ENCODE data around the gene ZNF878.
A peak's percentile ranks its signal among the peaks of the same experiment; 100 is the strongest.

ZNF878 gene

DNA sequence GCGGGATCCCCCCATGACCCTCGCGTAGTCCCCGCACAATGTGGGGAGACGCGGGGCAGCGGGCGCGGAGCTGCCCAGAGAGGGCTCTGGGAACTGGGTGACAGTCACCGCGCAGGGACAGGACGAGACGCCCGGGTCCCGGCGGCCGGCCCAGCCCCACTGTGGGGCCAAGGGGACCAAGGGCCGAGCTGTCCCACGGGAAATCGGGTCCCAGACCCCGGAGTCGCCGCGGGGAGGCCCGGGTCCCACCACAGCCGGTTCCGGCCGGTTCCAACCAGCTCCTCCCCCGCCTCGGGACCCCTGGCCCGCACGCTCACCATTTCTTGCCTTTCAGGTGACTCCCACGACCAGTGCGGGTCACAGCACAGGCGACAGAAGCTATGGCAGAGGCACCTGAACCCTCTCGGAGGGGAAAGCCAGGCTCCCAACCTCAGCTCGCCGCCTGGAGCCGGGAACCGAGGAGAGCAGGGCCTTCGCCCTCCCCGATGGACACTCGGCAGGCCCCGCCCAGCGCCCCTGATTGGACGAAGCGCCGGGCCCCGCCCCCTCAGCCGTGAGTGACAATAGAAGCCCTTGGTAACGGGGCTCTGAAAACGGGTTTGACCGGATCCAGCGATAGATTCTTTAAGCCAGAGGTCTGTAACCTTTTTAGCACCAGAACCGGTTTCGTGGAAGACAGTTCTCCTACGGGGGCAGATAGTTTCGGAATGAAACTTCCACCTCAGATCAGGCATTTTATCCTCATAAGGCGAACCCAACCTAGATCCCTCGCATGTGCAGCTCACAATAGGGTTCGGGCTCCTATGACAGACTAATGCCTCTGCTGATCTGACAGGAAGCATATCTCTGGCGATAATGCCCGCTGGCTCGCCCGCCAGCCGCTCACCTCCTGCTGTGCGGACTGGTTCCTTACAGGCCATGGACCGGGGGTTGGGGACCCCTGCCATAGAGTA is 17.3 kb downstream of the ZNF878 start, which contains the start of gene ZNF433:
Gene ZNF433, minus strand, starts transcription at position 460 of the 953 bp plus-strand sequence. Its CDS starts 140 bp downstream, at position 320.
- DNase-seq (ENCODE audit: low read depth, low spot score): peak; percentile 64

DNA sequence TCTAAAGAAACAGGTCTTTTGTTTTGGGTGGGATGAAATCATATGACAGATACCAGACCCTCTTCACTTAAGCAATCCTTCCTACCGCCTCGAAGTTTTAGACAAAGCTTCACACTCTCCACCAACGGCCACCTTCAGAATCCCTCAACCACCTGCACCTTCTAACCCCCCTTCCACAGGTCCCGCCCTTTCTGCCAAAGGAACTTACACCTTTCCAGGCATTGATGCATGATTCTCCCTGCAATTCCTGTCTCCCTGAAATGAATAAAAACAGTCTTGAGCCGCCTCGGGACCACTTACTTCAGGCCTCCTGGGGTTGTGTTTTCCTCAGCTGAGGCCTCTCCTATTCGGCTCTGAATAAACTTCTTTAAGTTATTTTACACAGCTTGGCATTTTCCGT is 18.1 kb downstream of the ZNF878 start:
- DNase-seq (ENCODE audit: low read depth, low spot score): no peak

DNA sequence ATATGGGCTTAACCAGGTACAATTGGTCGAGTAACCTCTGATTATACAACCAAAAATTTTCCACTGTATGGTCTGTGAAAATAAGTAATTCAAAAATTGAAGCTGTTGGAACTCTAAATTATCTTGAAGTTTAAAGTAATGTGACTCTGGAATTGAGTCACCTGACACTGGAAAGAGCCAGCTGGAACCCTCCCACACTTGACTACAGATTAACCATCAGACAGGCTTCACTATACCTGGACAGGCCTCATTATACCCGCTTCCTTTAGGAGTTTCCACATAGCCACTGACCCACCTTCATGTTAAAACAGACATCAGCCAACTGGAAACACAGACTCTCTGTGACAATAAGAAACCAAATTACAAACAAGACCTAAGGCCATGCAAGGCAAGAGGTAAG is 18.6 kb downstream of the ZNF878 start:
- no peak for DNase-seq (ENCODE audit: low read depth, low spot score)

DNA sequence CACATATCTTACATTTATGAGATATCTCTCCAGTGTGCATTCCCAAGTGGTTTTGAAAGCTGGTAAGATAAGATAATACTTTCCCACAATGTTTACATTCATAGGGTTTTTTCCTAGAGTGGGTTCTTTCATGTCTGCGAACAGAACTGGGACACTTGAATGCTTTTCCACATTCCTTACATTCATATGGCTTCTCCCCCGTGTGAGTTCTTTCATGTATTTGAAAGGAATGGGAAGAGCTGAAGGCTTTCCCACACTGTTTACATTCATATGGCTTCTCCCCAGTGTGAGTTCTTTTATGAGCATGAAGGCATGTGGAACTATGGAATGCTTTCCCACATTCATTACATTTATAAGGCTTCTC is 37.0 kb downstream of the ZNF878 start:
- DNase-seq (ENCODE audit: low read depth, low spot score): no peak

DNA sequence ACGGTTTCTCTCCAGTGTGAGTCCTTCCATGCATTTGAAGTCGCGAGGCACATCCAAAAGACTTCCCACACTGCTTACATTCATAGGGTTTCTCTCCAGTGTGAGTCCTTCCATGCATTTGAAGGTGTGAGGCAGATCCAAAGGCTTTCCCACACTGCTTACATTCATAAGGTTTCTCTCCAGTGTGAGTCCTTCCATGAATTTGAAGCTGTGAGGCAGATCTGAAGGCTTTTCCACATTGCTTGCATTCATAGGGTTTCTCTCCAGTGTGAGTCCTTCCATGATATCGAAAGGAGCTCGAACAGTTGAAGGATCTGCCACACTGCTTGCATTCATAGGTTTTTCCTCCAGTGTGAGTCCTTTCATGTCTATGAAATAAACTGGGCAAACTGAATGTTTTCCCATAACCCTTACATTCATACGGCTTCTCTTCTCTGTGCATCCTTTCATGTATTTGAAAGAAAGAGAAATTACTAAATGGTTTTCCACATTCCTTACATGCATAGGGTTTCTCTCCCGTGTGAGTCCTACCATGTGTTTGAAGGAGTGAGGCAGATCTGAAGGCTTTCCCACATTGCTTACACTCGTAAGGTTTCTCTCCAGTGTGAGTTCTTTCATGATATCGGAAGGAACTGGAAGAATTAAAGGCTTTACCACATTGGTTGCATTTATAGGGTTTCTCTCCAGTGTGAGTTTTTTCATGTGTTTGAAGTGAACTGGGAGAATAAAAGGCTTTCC is 37.6 kb downstream of the ZNF878 start:
- DNase-seq (ENCODE audit: low read depth, low spot score): no peak

DNA sequence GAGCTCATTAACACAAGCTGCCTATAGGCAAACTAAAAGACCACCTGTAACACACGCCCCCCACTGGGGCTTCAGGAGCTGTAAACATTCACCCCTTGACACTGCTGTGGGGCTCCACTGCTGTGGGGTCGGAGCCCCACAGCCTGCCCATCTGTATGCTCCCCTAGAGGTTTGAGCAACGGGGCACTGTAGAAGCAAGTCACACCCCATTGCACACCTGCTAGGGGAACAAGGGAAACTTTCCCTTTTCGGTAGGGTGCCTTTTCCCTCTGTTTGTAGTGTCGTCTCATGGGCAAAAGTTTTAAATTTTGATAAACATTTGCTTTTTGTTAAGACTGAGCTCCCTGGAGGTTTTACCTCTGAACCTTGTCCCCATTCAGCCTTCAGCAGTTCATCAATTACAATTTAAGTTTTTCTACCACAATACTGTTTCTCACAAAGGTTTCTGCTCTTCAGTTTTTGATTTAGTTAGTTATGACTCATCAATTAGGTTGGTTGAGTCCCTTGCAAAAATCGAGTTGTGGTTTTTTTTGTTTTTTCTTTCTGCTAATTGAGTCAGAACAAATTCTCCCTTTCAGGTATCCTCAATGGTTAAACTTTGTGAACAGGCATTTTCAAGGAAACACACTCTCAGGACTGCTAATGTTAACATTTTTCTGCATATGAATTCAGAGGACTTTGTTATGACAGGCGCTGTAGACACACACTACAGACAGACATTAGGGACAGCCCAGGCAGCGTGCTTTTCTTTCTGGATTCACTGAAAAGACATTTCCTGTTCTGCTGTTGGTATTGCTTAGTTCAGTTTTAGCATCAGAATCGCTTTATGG is 52.4 kb downstream of the ZNF878 start:
- no peak for DNase-seq (ENCODE audit: low read depth, low spot score)

DNA sequence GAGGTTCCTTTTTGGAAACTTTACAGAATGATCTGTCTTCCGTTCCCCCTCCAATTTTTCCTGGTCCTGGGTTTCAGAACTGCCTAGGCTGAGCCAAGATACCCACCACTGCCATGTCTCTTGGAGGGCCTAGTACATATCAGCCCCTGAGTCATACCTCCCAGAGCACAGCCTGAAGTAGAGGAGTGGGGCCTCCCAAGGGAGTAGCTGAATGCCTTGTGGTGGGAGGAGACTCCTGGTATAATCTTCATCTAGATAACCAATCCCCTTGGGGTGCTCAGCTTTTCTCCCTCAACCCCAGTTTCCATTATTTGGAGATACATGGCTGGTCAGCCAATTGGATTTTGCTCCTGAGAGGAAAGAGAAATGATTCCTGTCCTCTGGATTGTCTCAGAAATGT is 57.6 kb downstream of the ZNF878 start:
- no peak for DNase-seq (ENCODE audit: low read depth, low spot score)
